DMS114 treated with DMSO at 0.1 percent for 48 hours (cell line): ENCODE data around the gene ID1.
"Not testable (repeated sequence)": the region's sequence is repeated elsewhere in the genome, so short reads cannot be mapped to it uniquely, and the experiment has no call there.

Source experiments
- DNase-seq: peaks from one replicate; lab custom pipeline; 2025; ENCODE audit not compliant: unreplicated experiment; lab: John Stamatoyannopoulos, UW

Gene ID1

GRCh38 chr20:31572701-31573554 lies 32.2 kb upstream of the ID1 start:
- peak; percentile 73 for DNase-seq

- DNase-seq: no peak
Measured at GRCh38 chr20:31573555-31574321, 31.4 kb upstream of the ID1 start.

GRCh38 chr20:31574986-31575385 lies 30.1 kb upstream of the ID1 start:
- not testable (repeated sequence) for DNase-seq

- DNase-seq: no peak
Measured at GRCh38 chr20:31576751-31577150, 28.3 kb upstream of the ID1 start.

- DNase-seq: no peak
Measured at GRCh38 chr20:31577194-31577593, 27.9 kb upstream of the ID1 start.

GRCh38 chr20:31578448-31579138 lies 26.5 kb upstream of the ID1 start:
- DNase-seq: no peak

- no peak for DNase-seq
Measured at GRCh38 chr20:31579245-31579644, 25.8 kb upstream of the ID1 start.

- not testable (repeated sequence) for DNase-seq
Measured at GRCh38 chr20:31579941-31580651, 25.0 kb upstream of the ID1 start.

- DNase-seq: no peak
Measured at GRCh38 chr20:31580706-31581105, 24.4 kb upstream of the ID1 start.

GRCh38 chr20:31581391-31581790 lies 23.7 kb upstream of the ID1 start:
- DNase-seq: no peak

- DNase-seq: peak; percentile 25
Measured at GRCh38 chr20:31587545-31588389, 17.3 kb upstream of the ID1 start.

- no peak for DNase-seq
Measured at GRCh38 chr20:31590717-31591225, 14.3 kb upstream of the ID1 start.

- no peak for DNase-seq
Measured at GRCh38 chr20:31593221-31594001, 11.7 kb upstream of the ID1 start.

GRCh38 chr20:31594002-31594557 lies 11.0 kb upstream of the ID1 start:
- no peak for DNase-seq

- DNase-seq: no peak
Measured at GRCh38 chr20:31594558-31595379, 10.3 kb upstream of the ID1 start.

GRCh38 chr20:31595380-31595653 lies 9.8 kb upstream of the ID1 start:
- no peak for DNase-seq

GRCh38 chr20:31595654-31596411 lies 9.3 kb upstream of the ID1 start:
- peak; percentile 32 for DNase-seq

- not testable (repeated sequence) for DNase-seq
Measured at GRCh38 chr20:31596412-31596715, 8.7 kb upstream of the ID1 start.
